ENCODE data around the gene GPR137.

GPR137 gene

GRCh38 chr11:64278576-64279190 is 7.0 kb upstream of the GPR137 start:
- Mint-ChIP-seq H3K27ac (peak overlapping the region; percentile 19), H3K4me3 (no peak overlapping the region), H3K27me3 (no peaks in the 10 kb centered on the region), H3K4me1 (ENCODE audit: low read depth) (peaks cover 40% of the 10 kb centered on the region), H3K36me3 (ENCODE audit: low read depth) (peaks cover 76% of the 10 kb centered on the region), H3K9me3 (no peaks in the 10 kb centered on the region)
- intact Hi-C loops (cut with micrococcal nuclease), result no loop called here

DNA sequence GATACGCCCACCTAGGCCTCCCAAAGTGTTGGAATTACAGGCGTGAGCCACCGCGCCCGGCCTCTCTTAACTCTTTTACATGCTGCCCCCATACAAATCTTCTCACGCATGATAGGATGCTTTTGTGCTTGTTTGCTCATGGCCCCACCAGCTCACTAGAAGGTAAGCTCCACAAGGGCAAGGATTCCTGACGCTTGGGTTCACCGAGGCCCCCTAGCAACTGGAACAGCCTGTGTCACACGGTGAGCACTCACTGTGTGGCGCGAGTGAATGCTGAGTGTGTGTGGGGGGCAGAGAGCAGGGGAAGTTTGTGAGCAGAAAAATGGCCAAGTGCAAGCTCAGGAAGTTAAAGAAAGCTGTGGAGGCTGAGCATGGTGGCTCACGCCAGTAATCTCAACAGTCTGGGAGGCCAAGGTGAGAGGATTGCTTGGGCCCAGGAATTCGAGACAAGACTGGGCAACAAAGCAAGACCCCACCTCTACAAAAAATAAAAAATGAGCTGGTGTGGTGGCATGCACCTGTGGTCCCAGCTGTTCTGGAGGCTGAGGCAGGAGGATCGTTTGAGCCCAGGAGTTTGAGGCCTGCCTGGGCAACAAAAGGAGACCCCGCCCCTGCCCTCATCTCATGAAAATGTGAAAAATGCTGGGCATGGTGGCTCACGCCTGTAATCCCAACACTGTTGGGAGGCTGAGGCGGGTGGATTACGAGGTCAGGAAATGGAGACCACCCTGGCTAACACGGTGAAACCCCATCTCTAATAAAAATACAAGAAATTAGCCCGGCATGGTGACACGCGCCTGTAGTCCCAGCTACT is 3.5 kb upstream of the GPR137 start:
- H3K4me3 Mint-ChIP-seq, result no peak overlapping the region
- intact Hi-C loops (cut with micrococcal nuclease), result no loop called here
- no peak overlapping the region for H3K27ac Mint-ChIP-seq

DNA sequence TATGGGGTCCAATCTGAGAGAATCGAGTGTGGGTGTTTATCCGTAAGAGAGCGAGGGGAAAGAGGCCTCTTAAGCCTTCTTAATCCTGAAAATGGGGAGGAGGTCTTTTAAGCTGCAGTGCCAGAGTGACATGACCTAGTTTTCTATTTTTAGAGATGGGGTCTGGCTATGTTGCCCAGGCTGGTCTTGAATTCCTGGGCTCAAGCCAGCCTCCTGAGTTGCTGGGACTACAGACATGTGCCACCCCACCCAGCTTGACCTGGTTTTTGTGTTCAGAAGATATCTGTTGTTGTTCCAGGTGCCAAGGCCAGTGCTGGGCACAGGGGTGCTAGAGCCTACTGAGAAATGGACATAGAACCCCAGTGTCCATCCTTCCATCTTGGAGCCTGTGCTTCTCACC is 2.6 kb upstream of the GPR137 start:
- H3K27ac Mint-ChIP-seq, result peak overlapping the region; percentile 90
- H3K4me3 Mint-ChIP-seq, result no peak overlapping the region

More for the DNA sequence above, 3.5 kb upstream of the GPR137 start:
- peaks cover 52% of the 10 kb centered on the region for H3K4me1 Mint-ChIP-seq (ENCODE audit: low read depth)
- no peaks in the 10 kb centered on the region for H3K27me3 Mint-ChIP-seq
- H3K9me3 Mint-ChIP-seq, result no peaks in the 10 kb centered on the region
- peaks cover 63% of the 10 kb centered on the region for H3K36me3 Mint-ChIP-seq (ENCODE audit: low read depth)

GRCh38 chr11:64284048-64284961 is 1.3 kb upstream of the GPR137 start, which contains the start of gene BAD:
BAD (minus strand) TSS chr11:64284665; CDS start chr11:64284368, 297 bp downstream.
- peaks cover 10% of the 10 kb centered on the region for H3K27me3 Mint-ChIP-seq
- H3K4me1 Mint-ChIP-seq (ENCODE audit: low read depth), result peaks cover 47% of the 10 kb centered on the region
- intact Hi-C loops (cut with micrococcal nuclease), result loop anchor here (2.0 kb wide), 1 partner anchor 20 kb away; the partner anchor contains the start of gene ESRRA
- H3K27ac Mint-ChIP-seq, result peak within 1 kb of the TSS; percentile 90
- peak within 1 kb of the TSS; percentile 76 for H3K4me3 Mint-ChIP-seq
- H3K9me3 Mint-ChIP-seq, result no peaks in the 10 kb centered on the region
- peaks cover 70% of the 10 kb centered on the region for H3K36me3 Mint-ChIP-seq (ENCODE audit: low read depth)

More for the DNA sequence above, 2.6 kb upstream of the GPR137 start:
- Mint-ChIP-seq H3K36me3 (ENCODE audit: low read depth) (peaks cover 70% of the 10 kb centered on the region), H3K4me1 (ENCODE audit: low read depth) (peaks cover 51% of the 10 kb centered on the region), H3K9me3 (no peaks in the 10 kb centered on the region), H3K27me3 (peaks cover 3% of the 10 kb centered on the region)
- intact Hi-C loops (cut with micrococcal nuclease), result no loop called here

DNA sequence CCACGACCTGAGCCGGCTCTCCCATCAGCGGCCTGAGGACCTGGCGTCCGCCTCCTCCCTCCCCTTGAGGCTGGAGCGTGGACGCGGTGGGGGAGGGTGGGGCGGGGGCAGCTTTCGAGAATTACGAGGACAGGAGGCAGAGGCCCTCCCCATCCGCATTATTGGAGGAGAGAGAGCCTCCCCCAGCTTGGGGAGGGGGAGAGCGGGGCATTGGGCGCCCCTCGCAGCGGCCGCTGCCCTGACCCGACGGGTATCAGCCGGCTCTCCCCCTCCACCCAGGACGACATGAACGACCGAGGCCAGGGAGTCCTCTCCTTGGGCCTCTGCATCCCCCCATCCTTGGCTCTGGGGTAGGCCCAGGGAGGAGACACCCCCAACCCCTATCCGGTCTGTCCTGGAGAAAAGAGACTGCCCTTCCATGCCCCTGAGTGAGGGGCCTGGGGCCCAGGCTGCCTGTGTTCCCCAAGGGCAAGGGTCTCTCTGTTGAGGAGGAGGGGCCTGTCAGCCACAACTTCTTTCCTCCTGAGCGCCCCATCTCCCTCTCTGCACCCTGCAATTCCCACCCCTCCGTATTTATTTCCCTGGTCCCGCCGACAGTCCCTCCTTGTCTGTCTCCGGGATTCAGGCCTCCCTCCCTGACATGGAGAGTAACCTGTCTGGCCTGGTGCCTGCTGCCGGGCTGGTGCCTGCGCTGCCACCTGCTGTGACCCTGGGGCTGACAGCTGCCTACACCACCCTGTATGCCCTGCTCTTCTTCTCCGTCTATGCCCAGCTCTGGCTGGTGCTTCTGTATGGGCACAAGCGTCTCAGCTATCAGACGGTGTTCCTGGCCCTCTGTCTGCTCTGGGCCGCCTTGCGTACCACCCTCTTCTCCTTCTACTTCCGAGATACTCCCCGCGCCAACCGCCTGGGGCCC is 495 bp downstream of the GPR137 start:
- intact Hi-C loops (cut with micrococcal nuclease), result loop anchor here (1.0 to 2.0 kb wide), 2 partner anchors 16 to 19 kb away; partner anchors contain the start of gene ESRRA
- Mint-ChIP-seq H3K36me3 (ENCODE audit: low read depth) (peaks cover 58% of the 10 kb centered on the region), H3K4me1 (ENCODE audit: low read depth) (peaks cover 49% of the 10 kb centered on the region), H3K9me3 (no peaks in the 10 kb centered on the region), H3K27me3 (peaks cover 28% of the 10 kb centered on the region), H3K27ac (peak overlapping the region; percentile 90), H3K4me3 (peak overlapping the region; percentile 76)

- peaks cover 31% of the 10 kb centered on the region for H3K27me3 Mint-ChIP-seq
- peak overlapping the region; percentile 13 for H3K27ac Mint-ChIP-seq
- intact Hi-C loops (cut with micrococcal nuclease), result no loop called here
- peaks cover 52% of the 10 kb centered on the region for H3K36me3 Mint-ChIP-seq (ENCODE audit: low read depth)
- H3K4me1 Mint-ChIP-seq (ENCODE audit: low read depth), result peaks cover 42% of the 10 kb centered on the region
- H3K9me3 Mint-ChIP-seq, result no peaks in the 10 kb centered on the region
- H3K4me3 Mint-ChIP-seq, result peak overlapping the region; percentile 76
Measured at GRCh38 chr11:64286801-64287159, 1.1 kb downstream of the GPR137 start.

- Mint-ChIP-seq H3K4me3 (no peak overlapping the region), H3K27me3 (peaks cover 38% of the 10 kb centered on the region), H3K36me3 (ENCODE audit: low read depth) (peaks cover 42% of the 10 kb centered on the region), H3K9me3 (no peaks in the 10 kb centered on the region), H3K4me1 (ENCODE audit: low read depth) (peaks cover 42% of the 10 kb centered on the region), H3K27ac (no peak overlapping the region)
- intact Hi-C loops (cut with micrococcal nuclease), result no loop called here
Measured at GRCh38 chr11:64287676-64288352, 2.2 kb downstream of the GPR137 start.

GRCh38 chr11:64288353-64288750 is 2.7 kb downstream of the GPR137 start:
- Mint-ChIP-seq H3K4me1 (ENCODE audit: low read depth) (peaks cover 37% of the 10 kb centered on the region), H3K9me3 (no peaks in the 10 kb centered on the region), H3K27ac (no peak overlapping the region), H3K4me3 (no peak overlapping the region), H3K36me3 (ENCODE audit: low read depth) (peaks cover 37% of the 10 kb centered on the region), H3K27me3 (peaks cover 43% of the 10 kb centered on the region)
- intact Hi-C loops (cut with micrococcal nuclease), result no loop called here

DNA sequence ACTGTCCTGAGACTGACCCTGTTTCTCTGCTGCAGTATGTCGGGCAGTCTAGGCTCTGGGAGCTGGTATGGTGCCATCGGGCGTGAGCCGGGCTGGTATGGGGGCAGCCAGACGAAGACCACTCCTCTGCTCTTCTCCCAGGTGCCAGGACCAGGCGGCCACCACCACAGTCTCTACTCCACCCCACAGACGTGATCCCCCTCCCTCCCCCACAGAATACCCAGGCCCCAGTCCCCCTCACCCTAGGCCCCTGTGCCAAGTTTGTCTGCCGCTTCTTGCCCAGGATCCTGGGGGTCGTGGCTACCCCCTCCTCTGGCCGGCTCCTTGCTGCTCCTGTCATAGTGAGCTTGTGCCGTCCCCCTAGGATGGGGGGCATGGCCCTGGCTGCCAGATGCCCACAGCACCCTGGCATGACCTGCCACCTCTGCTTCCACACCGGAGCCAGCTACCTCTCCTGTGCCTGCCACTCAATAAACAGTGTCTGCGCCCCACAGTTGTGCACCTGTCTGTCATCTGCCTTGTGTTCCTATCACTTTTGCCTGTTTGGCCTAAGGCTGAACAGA is 3.4 kb downstream of the GPR137 start:
- H3K27ac Mint-ChIP-seq, result no peak overlapping the region
- H3K4me3 Mint-ChIP-seq, result no peak overlapping the region

GRCh38 chr11:64290352-64291261 is 5.0 kb downstream of the GPR137 start:
- Mint-ChIP-seq H3K27me3 (peaks cover 66% of the 10 kb centered on the region), H3K36me3 (ENCODE audit: low read depth) (peaks cover 22% of the 10 kb centered on the region), H3K4me1 (ENCODE audit: low read depth) (peaks cover 26% of the 10 kb centered on the region), H3K27ac (no peak overlapping the region), H3K4me3 (peak overlapping the region; percentile 0), H3K9me3 (no peaks in the 10 kb centered on the region)
- intact Hi-C loops (cut with micrococcal nuclease), result no loop called here

More for the DNA sequence above, 3.4 kb downstream of the GPR137 start:
- Mint-ChIP-seq H3K9me3 (no peaks in the 10 kb centered on the region), H3K4me1 (ENCODE audit: low read depth) (peaks cover 30% of the 10 kb centered on the region), H3K36me3 (ENCODE audit: low read depth) (peaks cover 36% of the 10 kb centered on the region), H3K27me3 (peaks cover 50% of the 10 kb centered on the region)
- intact Hi-C loops (cut with micrococcal nuclease), result no loop called here

DNA sequence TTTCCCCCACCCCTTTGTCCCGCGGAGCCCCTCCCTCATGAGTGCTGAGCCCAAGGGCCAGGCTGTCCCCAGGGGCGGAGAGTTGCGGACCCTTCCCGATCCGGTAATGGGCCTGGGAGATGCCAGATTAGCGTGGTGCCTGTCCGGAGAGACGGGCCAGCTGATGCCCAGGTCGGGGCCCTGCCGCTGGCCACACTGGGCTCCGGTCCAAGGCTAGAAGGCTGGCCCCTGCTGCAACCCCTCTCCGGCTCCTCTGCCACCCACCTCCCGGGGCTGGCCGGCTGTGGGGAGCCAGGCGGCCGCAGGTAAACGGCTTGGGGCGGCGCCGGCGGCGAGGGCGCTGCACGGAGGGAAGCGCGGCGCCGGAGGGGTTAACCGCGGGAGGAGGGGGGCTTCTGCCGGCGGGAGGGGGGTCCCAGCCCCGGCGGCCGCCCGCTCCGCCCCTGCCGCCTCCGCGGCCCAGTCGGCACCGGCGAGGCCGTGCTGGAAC is 5.7 kb downstream of the GPR137 start, which contains the start of gene KCNK4:
KCNK4 (plus strand) TSS at position 41 of the 490 bp plus-strand sequence. CDS start 1,717 bp downstream, outside the sequence.
- H3K9me3 Mint-ChIP-seq, result no peaks in the 10 kb centered on the region
- peaks cover 25% of the 10 kb centered on the region for H3K4me1 Mint-ChIP-seq (ENCODE audit: low read depth)
- intact Hi-C loops (cut with micrococcal nuclease), result no loop called here
- H3K36me3 Mint-ChIP-seq (ENCODE audit: low read depth), result peaks cover 21% of the 10 kb centered on the region
- peaks cover 73% of the 10 kb centered on the region for H3K27me3 Mint-ChIP-seq
- H3K27ac Mint-ChIP-seq, result no peak within 1 kb of the TSS
- H3K4me3 Mint-ChIP-seq, result peak within 1 kb of the TSS; percentile 25

Measured in dendritic cell treated with granulocyte-macrophage colony-stimulating factor and Interleukin-4, amounts not matched to agents 40 ng/mL and 50 ng/mL, for 4 days (primary cell).